ENCODE measurements around the gene KCNG2.

- TF ChIP-seq CTCF (IDR thresholded peaks at IDR 0.05) (no peak), SMC3 (IDR thresholded peaks at IDR 0.05; ENCODE audit: low read depth, low read length) (no peak), POLR2AphosphoS5 (IDR thresholded peaks at IDR 0.05; ENCODE audit: low read depth, low read length) (no peak), GABPA (IDR thresholded peaks at IDR 0.05; ENCODE audit: low read depth) (no peak), USF2 (IDR thresholded peaks at IDR 0.05; ENCODE audit: borderline replicate concordance, low read depth, low read length) (no peak), EP300 (IDR thresholded peaks at IDR 0.05; ENCODE audit: borderline replicate concordance in 1 of 2, low read depth in 1 of 2, low read length in 1 of 2) (no peak), RFX5 (IDR thresholded peaks at IDR 0.05; ENCODE audit: low read length) (no peak), TAF1 (IDR thresholded peaks at IDR 0.05; ENCODE audit: borderline replicate concordance, low read depth, low read length) (no peak), TCF12 (IDR thresholded peaks at IDR 0.05) (no peak), RAD21 (IDR thresholded peaks at IDR 0.05; ENCODE audit: low read length) (no peak)
- TF ChIP-seq, protein P1, sequence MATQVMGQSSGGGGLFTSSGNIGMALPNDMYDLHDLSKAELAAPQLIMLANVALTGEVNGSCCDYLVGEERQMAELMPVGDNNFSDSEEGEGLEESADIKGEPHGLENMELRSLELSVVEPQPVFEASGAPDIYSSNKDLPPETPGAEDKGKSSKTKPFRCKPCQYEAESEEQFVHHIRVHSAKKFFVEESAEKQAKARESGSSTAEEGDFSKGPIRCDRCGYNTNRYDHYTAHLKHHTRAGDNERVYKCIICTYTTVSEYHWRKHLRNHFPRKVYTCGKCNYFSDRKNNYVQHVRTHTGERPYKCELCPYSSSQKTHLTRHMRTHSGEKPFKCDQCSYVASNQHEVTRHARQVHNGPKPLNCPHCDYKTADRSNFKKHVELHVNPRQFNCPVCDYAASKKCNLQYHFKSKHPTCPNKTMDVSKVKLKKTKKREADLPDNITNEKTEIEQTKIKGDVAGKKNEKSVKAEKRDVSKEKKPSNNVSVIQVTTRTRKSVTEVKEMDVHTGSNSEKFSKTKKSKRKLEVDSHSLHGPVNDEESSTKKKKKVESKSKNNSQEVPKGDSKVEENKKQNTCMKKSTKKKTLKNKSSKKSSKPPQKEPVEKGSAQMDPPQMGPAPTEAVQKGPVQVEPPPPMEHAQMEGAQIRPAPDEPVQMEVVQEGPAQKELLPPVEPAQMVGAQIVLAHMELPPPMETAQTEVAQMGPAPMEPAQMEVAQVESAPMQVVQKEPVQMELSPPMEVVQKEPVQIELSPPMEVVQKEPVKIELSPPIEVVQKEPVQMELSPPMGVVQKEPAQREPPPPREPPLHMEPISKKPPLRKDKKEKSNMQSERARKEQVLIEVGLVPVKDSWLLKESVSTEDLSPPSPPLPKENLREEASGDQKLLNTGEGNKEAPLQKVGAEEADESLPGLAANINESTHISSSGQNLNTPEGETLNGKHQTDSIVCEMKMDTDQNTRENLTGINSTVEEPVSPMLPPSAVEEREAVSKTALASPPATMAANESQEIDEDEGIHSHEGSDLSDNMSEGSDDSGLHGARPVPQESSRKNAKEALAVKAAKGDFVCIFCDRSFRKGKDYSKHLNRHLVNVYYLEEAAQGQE (IDR thresholded peaks at IDR 0.05; ENCODE audit: low read depth, low read length) = no peak
- TF ChIP-seq, protein P2, sequence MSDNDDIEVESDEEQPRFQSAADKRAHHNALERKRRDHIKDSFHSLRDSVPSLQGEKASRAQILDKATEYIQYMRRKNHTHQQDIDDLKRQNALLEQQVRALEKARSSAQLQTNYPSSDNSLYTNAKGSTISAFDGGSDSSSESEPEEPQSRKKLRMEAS (IDR thresholded peaks at IDR 0.05; ENCODE audit: low read depth) = no peak
- TF ChIP-seq, protein P3, sequence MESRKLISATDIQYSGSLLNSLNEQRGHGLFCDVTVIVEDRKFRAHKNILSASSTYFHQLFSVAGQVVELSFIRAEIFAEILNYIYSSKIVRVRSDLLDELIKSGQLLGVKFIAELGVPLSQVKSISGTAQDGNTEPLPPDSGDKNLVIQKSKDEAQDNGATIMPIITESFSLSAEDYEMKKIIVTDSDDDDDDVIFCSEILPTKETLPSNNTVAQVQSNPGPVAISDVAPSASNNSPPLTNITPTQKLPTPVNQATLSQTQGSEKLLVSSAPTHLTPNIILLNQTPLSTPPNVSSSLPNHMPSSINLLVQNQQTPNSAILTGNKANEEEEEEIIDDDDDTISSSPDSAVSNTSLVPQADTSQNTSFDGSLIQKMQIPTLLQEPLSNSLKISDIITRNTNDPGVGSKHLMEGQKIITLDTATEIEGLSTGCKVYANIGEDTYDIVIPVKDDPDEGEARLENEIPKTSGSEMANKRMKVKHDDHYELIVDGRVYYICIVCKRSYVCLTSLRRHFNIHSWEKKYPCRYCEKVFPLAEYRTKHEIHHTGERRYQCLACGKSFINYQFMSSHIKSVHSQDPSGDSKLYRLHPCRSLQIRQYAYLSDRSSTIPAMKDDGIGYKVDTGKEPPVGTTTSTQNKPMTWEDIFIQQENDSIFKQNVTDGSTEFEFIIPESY (IDR thresholded peaks at IDR 0.05; ENCODE audit: borderline replicate concordance, low read depth) = no peak
- TF ChIP-seq, protein P4, sequence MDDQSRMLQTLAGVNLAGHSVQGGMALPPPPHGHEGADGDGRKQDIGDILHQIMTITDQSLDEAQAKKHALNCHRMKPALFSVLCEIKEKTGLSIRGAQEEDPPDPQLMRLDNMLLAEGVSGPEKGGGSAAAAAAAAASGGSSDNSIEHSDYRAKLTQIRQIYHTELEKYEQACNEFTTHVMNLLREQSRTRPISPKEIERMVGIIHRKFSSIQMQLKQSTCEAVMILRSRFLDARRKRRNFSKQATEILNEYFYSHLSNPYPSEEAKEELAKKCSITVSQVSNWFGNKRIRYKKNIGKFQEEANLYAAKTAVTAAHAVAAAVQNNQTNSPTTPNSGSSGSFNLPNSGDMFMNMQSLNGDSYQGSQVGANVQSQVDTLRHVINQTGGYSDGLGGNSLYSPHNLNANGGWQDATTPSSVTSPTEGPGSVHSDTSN (IDR thresholded peaks at IDR 0.05) = no peak
These were observed 23.6 kb upstream of the KCNG2 start for GRCh38 chr18:79774111-79774510.

Measured in SK-N-SH (cell line).